MCF 10A (cell line): Measurements from ENCODE around the gene DTX3L. TPM values are rescaled to one million over a fixed set of nuclear protein-coding genes. Genes with fewer than 3 reads are reported as not detected.

ENCODE experiments used
- BruUV-seq: library from RNA; stranded (reverse); fragments of 400-500 nt; replicated peaks from 2 replicates; lab custom pipeline; 2021; lab: Mats Ljungman, UMichigan
- CTCF ChIA-PET: fragments of 300-600 bp; sonication (Branson Sonifier 250); formaldehyde crosslinking; extraction: SDS; loops from one replicate; lab custom pipeline; 2021; ENCODE audit warnings: antibody characterized with exemption, inconsistent platforms; lab: Yijun Ruan, JAX
- POLR2A ChIA-PET: fragments of 300-600, 350-650 bp; sonication (Branson Sonifier 250); formaldehyde crosslinking; extraction: SDS; loops from one replicate; lab custom pipeline; 2020; ENCODE audit warnings: antibody characterized with exemption, inconsistent platforms; lab: Yijun Ruan, JAX
- DNase-seq: peaks from one replicate; pipeline ENCODE4 v3.0.0-alpha.2; 2018; ENCODE audit not compliant: unreplicated experiment
- H3K27ac Mint-ChIP-seq: one replicate; pipeline ENCODE4 v1.8.0; 2022; ENCODE audit warnings: mild to moderate bottlenecking, low read depth, mixed read lengths; ENCODE audit not compliant: unreplicated experiment
- H3K27me3 Mint-ChIP-seq: one replicate; pipeline ENCODE4 v1.8.0; 2022; ENCODE audit warnings: mixed read lengths; ENCODE audit not compliant: insufficient read depth, unreplicated experiment
- H3K36me3 Mint-ChIP-seq: one replicate; pipeline ENCODE4 v1.8.0; 2022; ENCODE audit warnings: mild to moderate bottlenecking, moderate library complexity, mixed read lengths; ENCODE audit not compliant: insufficient read depth, unreplicated experiment
- H3K4me1 Mint-ChIP-seq: one replicate; pipeline ENCODE4 v1.8.0; 2022; ENCODE audit warnings: mixed read lengths; ENCODE audit not compliant: insufficient read depth, unreplicated experiment
- H3K4me3 Mint-ChIP-seq: one replicate; pipeline ENCODE4 v1.8.0; 2022; ENCODE audit warnings: mild to moderate bottlenecking, moderate library complexity, mixed read lengths; ENCODE audit not compliant: unreplicated experiment
- H3K9me3 Mint-ChIP-seq: one replicate; pipeline ENCODE4 v1.8.0; 2022; ENCODE audit warnings: mixed read lengths; ENCODE audit not compliant: unreplicated experiment
- intact Hi-C: fragments of 100-400 bp; cut with micrococcal nuclease; formaldehyde crosslinking; loops from 2 replicates; pipeline ENCODE4 v1.14.1; 2022
- total RNA-seq: library from RNA; stranded (reverse); gene quantifications from 2 replicates; pipeline ENCODE4 v1.2.3, GENCODE V29; 2022
- TF ChIP-seq, protein P1 (sequence below): fragments of 200-600 bp; IDR thresholded peaks from one replicate; pipeline ENCODE4 v1.8.0; 2022; ENCODE audit warnings: antibody characterized with exemption, mild to moderate bottlenecking; ENCODE audit not compliant: unreplicated experiment

The DTX3L gene
- total RNA-seq, 1 experiment from 2014 or later: 19.1 TPM

DNA sequence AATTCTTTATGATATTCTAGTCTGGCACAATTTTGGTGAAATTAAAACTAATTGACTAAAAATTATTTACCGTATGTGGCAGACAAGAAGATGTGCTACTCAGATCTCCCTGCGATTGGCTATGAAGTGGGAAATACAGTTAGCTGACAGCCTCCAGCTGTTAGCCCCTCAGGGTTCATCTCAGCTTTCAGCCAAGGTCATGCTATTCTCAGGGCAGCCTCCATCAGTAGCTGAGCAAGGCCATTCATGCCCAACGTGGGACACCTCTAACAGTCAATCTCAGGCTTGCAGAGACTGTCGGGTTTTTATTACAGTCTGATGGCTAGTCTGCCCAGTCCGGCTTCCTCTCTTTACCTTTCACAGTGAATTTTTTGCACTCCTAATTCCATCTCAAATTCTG is 6.8 kb upstream of the DTX3L start:
- POLR2A ChIA-PET: no interaction called here
- no TSS peak for BruUV-seq
- Mint-ChIP-seq H3K4me3 (no peak overlapping the region), H3K27me3 (no peaks in the 10 kb centered on the region), H3K27ac (no peak overlapping the region), H3K36me3 (peaks cover 23% of the 10 kb centered on the region), H3K9me3 (no peaks in the 10 kb centered on the region), H3K4me1 (no peaks in the 10 kb centered on the region)
- DNase-seq: no peak
- TF ChIP-seq, protein P1, sequence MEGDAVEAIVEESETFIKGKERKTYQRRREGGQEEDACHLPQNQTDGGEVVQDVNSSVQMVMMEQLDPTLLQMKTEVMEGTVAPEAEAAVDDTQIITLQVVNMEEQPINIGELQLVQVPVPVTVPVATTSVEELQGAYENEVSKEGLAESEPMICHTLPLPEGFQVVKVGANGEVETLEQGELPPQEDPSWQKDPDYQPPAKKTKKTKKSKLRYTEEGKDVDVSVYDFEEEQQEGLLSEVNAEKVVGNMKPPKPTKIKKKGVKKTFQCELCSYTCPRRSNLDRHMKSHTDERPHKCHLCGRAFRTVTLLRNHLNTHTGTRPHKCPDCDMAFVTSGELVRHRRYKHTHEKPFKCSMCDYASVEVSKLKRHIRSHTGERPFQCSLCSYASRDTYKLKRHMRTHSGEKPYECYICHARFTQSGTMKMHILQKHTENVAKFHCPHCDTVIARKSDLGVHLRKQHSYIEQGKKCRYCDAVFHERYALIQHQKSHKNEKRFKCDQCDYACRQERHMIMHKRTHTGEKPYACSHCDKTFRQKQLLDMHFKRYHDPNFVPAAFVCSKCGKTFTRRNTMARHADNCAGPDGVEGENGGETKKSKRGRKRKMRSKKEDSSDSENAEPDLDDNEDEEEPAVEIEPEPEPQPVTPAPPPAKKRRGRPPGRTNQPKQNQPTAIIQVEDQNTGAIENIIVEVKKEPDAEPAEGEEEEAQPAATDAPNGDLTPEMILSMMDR: no peak
- intact Hi-C loops: no loop called here
- CTCF ChIA-PET: interaction anchor here (0.6 to 9.5 kb wide), 6 partner anchors 9 to 668 kb away, joined by 3 to 140 read pairs (median 4); partner anchors contain the start of gene PARP14

DNA sequence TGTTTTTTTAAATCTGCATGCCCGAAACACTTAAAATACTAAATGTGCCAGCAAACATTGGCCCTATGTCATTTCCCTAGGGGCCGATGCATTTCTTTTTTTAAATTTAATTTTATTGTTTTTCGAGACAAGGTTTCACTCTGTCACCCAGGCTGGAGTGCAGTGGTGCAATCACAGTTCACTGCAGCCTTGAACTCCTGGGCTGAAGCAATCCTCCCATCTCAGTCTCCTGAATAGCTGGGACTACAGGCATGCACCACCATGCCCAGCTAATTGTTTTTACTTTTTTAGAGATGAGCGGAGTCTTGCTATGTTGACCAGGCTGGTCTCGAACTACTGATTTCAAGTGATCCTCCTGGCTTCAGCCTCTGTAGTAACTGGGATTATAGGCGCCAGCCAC is 5.5 kb upstream of the DTX3L start:
- POLR2A ChIA-PET: interaction anchor here (5.5 kb wide), 1 partner anchor 121 kb away, joined by 30 read pairs; the partner anchor contains the start of gene PARP14
- H3K36me3 Mint-ChIP-seq: peaks cover 23% of the 10 kb centered on the region
- no TSS peak for BruUV-seq
- no peak for DNase-seq
- CTCF ChIA-PET: interaction anchor here (0.6 to 9.5 kb wide), 12 partner anchors 9 to 760 kb away, joined by 3 to 140 read pairs (median 3); partner anchors contain the start of gene PARP14
- no peaks in the 10 kb centered on the region for H3K27me3 Mint-ChIP-seq
- no peak overlapping the region for H3K27ac Mint-ChIP-seq
- H3K4me1 Mint-ChIP-seq: peaks cover 8% of the 10 kb centered on the region
- H3K9me3 Mint-ChIP-seq: no peaks in the 10 kb centered on the region
- intact Hi-C loops: no loop called here
- no peak overlapping the region for H3K4me3 Mint-ChIP-seq
- TF ChIP-seq, protein P1: no peak

DNA sequence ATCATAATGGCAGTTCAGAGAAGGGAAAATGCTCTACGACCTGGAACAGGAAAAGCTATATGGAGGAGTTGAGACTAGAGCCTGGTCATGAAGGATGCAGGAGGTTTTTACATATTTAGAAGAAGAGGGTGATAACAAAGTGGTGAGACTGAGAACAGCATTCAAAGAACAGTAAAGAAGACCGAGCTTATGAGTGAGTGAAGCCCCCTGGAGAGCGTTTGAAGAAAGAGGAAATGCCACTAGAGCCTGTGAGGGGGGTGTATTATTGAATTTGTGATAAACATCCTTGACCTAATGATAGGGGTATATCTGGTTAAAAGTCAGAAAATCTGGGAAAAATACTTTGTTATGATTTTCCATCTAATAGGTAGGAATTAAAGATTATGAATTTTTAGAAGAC is 4.2 kb upstream of the DTX3L start:
- BruUV-seq: no TSS peak
- Mint-ChIP-seq H3K9me3 (no peaks in the 10 kb centered on the region), H3K36me3 (peaks cover 21% of the 10 kb centered on the region), H3K27me3 (no peaks in the 10 kb centered on the region), H3K4me1 (peaks cover 11% of the 10 kb centered on the region), H3K4me3 (no peak overlapping the region), H3K27ac (no peak overlapping the region)
- ChIA-PET CTCF (interaction anchor here (0.6 to 9.5 kb wide), 18 partner anchors 12 to 759 kb away, joined by 3 to 140 read pairs (median 3); partner anchors contain the start of gene PARP14), POLR2A (interaction anchor here (5.5 kb wide), 1 partner anchor 120 kb away, joined by 30 read pairs; the partner anchor contains the start of gene PARP14)
- DNase-seq: no peak
- TF ChIP-seq, protein P1: no peak
- intact Hi-C loops: loop anchor here (1.0 to 10.0 kb wide), 5 partner anchors 119 to 695 kb away; partner anchors contain the start of genes HSPBAP1 and SEMA5B

DNA sequence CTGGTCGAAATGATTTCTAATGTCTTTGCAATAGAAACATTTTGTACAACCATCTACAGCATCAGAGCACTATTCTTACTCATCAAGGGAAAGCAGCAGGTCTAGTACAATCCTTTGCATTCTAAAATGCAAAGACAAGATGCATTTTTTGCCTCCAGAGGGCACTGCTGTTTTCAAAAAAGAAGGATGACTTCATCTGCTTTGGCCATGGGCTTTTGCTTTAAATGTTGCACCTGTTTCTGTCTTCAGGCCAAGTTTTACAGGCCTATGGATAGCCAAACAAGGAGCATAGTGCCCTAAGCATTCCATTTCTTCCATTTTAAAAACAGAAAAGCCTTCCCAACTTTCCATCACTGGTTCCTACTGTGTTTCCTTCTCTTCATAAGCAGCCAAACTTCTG is 3.5 kb upstream of the DTX3L start:
- Mint-ChIP-seq H3K9me3 (no peaks in the 10 kb centered on the region), H3K27ac (no peak overlapping the region), H3K27me3 (no peaks in the 10 kb centered on the region), H3K4me1 (peaks cover 11% of the 10 kb centered on the region), H3K36me3 (peaks cover 14% of the 10 kb centered on the region), H3K4me3 (no peak overlapping the region)
- intact Hi-C loops: loop anchor here (1.0 to 10.0 kb wide), 5 partner anchors 119 to 694 kb away; partner anchors contain the start of genes HSPBAP1 and SEMA5B
- DNase-seq: peak; percentile 75
- CTCF ChIA-PET: interaction anchor here (0.6 to 9.5 kb wide), 16 partner anchors 11 to 566 kb away, joined by 3 to 140 read pairs (median 3); partner anchors contain the start of gene PARP14
- BruUV-seq: no TSS peak
- POLR2A ChIA-PET: interaction anchor here (0.8 to 5.5 kb wide), 2 partner anchors 8 to 119 kb away, joined by 3 to 30 read pairs; partner anchors contain the start of gene PARP14
- TF ChIP-seq, protein P1: peak; percentile 43
